Smooth muscle cell (in vitro differentiated cells): ENCODE results near the gene DNAH8. TPM values are rescaled to one million over a fixed set of nuclear protein-coding genes. Genes with fewer than 3 reads are reported as not detected.

Experiments
- DNase-seq: peaks from one replicate; lab custom pipeline; 2025; ENCODE audit not compliant: unreplicated experiment; lab: John Stamatoyannopoulos, UW
- H2AFZ ChIP-seq: fragments of 200-600 bp; sonication (generic); 2 replicates; pipeline ENCODE4 v1.6.0; 2016; ENCODE audit warnings: antibody characterized with exemption, low read depth, mild to moderate bottlenecking
- H3F3A ChIP-seq: fragments of 200-600 bp; sonication (generic); 2 replicates; pipeline ENCODE4 v1.6.0; 2017; ENCODE audit warnings: antibody characterized with exemption, low read depth
- H3K27ac ChIP-seq: fragments of 200-600 bp; sonication (generic); 2 replicates; pipeline ENCODE4 v1.5.1; 2016; ENCODE audit warnings: low read depth, mild to moderate bottlenecking
- H3K27me3 ChIP-seq: fragments of 200-600 bp; sonication (generic); 2 replicates; pipeline ENCODE4 v1.6.1; 2016; ENCODE audit warnings: low read depth, mild to moderate bottlenecking
- H3K36me3 ChIP-seq: fragments of 200-600 bp; sonication (generic); 2 replicates; pipeline ENCODE4 v1.5.1; 2016; ENCODE audit warnings: low read depth
- H3K4me1 ChIP-seq: fragments of 200-600 bp; sonication (generic); 2 replicates; pipeline ENCODE4 v1.5.1; 2016; ENCODE audit warnings: low read depth
- H3K4me2 ChIP-seq: fragments of 200-600 bp; sonication (generic); 2 replicates; pipeline ENCODE4 v1.6.0; 2016; ENCODE audit warnings: mild to moderate bottlenecking
- H3K4me3 ChIP-seq: fragments of 200-600 bp; sonication (generic); 2 replicates; pipeline ENCODE4 v1.5.1; 2016; ENCODE audit warnings: mild to moderate bottlenecking
- H3K79me2 ChIP-seq: fragments of 200-600 bp; sonication (generic); 2 replicates; pipeline ENCODE4 v1.6.0; 2016; ENCODE audit warnings: low read depth, mild to moderate bottlenecking
- H3K9ac ChIP-seq: fragments of 200-600 bp; sonication (generic); 2 replicates; pipeline ENCODE4 v1.6.0; 2016; ENCODE audit warnings: low read depth
- H3K9me3 ChIP-seq: fragments of 200-600 bp; sonication (generic); replicated peaks from 2 replicates; pipeline ENCODE4 v1.5.1; 2016; ENCODE audit warnings: low read depth
- H4K20me1 ChIP-seq: fragments of 200-600 bp; sonication (generic); 2 replicates; pipeline ENCODE4 v1.6.0; 2016; ENCODE audit warnings: low read depth
- WGBS: methylation state at CpG from one replicate; pipeline ENCODE4 v1.1.7; 2016; ENCODE audit warnings: low lambda C conversion rate; 5-methylcytosine and 5-hydroxymethylcytosine counted together
- polyA plus RNA-seq: library from polyadenylated mRNA; unstranded; fragments of >200 nt; fragmentation: Nextera tagmentation; extraction: Ambion mirVana; gene quantifications from 2 replicates; pipeline ENCODE4 v1.2.1, GENCODE V29; 2016
- total RNA-seq: library from RNA; depleted of rRNA; stranded (reverse); fragments of >200 nt; gene quantifications from 2 replicates; pipeline ENCODE4 v1.2.3, GENCODE V29; 2014
- TF ChIP-seq, protein P1 (sequence below): fragments of 200-600 bp; sonication (generic); IDR thresholded peaks from 2 replicates; pipeline ENCODE4 v1.5.1; 2017; ENCODE audit warnings: borderline replicate concordance, mild to moderate bottlenecking, antibody characterized with exemption; ENCODE audit not compliant: insufficient read depth, poor library complexity, severe bottlenecking

The DNAH8 gene
- total and polyA plus RNA-seq, 2 experiments from 2014 or later, result not detected

DNA sequence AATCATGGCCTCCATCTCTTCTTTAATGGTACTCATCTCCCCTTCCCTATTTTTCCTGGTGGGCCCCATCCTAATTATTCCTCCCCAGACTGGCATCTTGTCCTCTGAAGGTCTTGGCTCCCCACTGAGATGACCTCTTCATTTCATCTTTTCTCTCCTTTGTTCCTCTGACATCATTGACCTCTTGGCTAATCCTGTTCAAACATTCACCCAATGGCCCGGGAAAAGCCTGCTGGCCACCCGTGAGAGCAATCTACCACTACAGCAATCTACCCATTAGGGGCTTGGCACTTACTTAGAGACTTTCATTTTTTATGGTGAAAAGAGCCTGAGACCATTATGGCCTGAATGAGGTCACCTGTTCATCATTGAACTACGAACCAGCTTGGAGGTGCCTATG lies 130.8 kb downstream of the DNAH8 start:
- Histone ChIP-seq H3K4me3 (no peak overlapping the region), H4K20me1 (no peaks in the 10 kb centered on the region), H3F3A (no peaks in the 10 kb centered on the region), H3K36me3 (no peaks in the 10 kb centered on the region), H3K27me3 (no peaks in the 10 kb centered on the region), H3K9me3 (no peaks in the 10 kb centered on the region), H2AFZ (no peak overlapping the region), H3K9ac (no peak overlapping the region), H3K79me2 (no peaks in the 10 kb centered on the region), H3K27ac (no peak overlapping the region), H3K4me2 (no peak overlapping the region), H3K4me1 (peaks cover 5% of the 10 kb centered on the region)
- no peak for DNase-seq
- WGBS, result 89% methylated on average over 3 of the region's 3 CpGs
- TF ChIP-seq, protein P1, sequence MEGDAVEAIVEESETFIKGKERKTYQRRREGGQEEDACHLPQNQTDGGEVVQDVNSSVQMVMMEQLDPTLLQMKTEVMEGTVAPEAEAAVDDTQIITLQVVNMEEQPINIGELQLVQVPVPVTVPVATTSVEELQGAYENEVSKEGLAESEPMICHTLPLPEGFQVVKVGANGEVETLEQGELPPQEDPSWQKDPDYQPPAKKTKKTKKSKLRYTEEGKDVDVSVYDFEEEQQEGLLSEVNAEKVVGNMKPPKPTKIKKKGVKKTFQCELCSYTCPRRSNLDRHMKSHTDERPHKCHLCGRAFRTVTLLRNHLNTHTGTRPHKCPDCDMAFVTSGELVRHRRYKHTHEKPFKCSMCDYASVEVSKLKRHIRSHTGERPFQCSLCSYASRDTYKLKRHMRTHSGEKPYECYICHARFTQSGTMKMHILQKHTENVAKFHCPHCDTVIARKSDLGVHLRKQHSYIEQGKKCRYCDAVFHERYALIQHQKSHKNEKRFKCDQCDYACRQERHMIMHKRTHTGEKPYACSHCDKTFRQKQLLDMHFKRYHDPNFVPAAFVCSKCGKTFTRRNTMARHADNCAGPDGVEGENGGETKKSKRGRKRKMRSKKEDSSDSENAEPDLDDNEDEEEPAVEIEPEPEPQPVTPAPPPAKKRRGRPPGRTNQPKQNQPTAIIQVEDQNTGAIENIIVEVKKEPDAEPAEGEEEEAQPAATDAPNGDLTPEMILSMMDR, result no peak

- 85% methylated on average over 3 of the region's 3 CpGs for WGBS
- Histone ChIP-seq H3K36me3 (no peaks in the 10 kb centered on the region), H2AFZ (no peak overlapping the region), H3K9ac (no peak overlapping the region), H3K79me2 (no peaks in the 10 kb centered on the region), H3K27me3 (no peaks in the 10 kb centered on the region), H3K4me2 (no peak overlapping the region), H4K20me1 (no peaks in the 10 kb centered on the region), H3F3A (no peaks in the 10 kb centered on the region), H3K4me3 (no peak overlapping the region), H3K9me3 (no peaks in the 10 kb centered on the region), H3K4me1 (peaks cover 5% of the 10 kb centered on the region), H3K27ac (no peak overlapping the region)
- TF ChIP-seq, protein P1, result no peak
- no peak for DNase-seq
Measured at GRCh38 chr6:38846361-38846760, 131.2 kb downstream of the DNAH8 start.

GRCh38 chr6:38846844-38847243 lies 131.7 kb downstream of the DNAH8 start:
- Histone ChIP-seq H3K4me1 (peaks cover 5% of the 10 kb centered on the region), H3K36me3 (no peaks in the 10 kb centered on the region), H2AFZ (no peak overlapping the region), H3K27me3 (no peaks in the 10 kb centered on the region), H3K4me2 (no peak overlapping the region), H3K9me3 (no peaks in the 10 kb centered on the region), H3K79me2 (no peaks in the 10 kb centered on the region), H3K4me3 (no peak overlapping the region), H4K20me1 (no peaks in the 10 kb centered on the region), H3K9ac (no peak overlapping the region), H3K27ac (no peak overlapping the region), H3F3A (no peaks in the 10 kb centered on the region)
- 45% methylated on average over 1 of the region's 1 CpG for WGBS
- TF ChIP-seq, protein P1, result no peak
- DNase-seq, result no peak

DNA sequence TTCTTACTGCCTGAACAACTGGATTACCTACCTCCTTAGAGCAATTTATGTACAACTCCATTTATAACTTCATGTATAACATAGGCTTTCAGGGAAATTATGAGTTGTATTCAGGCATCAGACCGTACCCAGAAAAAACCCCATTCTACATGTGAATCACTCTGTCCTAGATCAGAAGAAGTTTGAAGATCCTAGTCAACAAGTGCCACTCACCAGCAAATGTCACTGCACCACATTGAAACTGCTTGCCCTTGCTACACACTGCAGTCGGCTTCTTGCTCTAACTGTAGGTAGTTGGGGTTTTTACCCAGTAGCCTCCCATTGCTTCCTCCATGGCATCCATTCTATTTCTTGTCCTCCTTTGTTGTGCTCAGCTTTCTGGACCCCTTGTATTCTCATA lies 132.4 kb downstream of the DNAH8 start:
- no peaks in the 10 kb centered on the region for H3K27me3 ChIP-seq
- no peak overlapping the region for H3K4me2 ChIP-seq
- H2AFZ ChIP-seq, result no peak overlapping the region
- H3K4me3 ChIP-seq, result no peak overlapping the region
- no peak overlapping the region for H3K9ac ChIP-seq
- H3K27ac ChIP-seq, result no peak overlapping the region
- no peaks in the 10 kb centered on the region for H3K9me3 ChIP-seq
- H4K20me1 ChIP-seq, result no peaks in the 10 kb centered on the region
- no peak for DNase-seq
- 96% methylated on average over 2 of the region's 2 CpGs for WGBS
- no peaks in the 10 kb centered on the region for H3K79me2 ChIP-seq
- no peaks in the 10 kb centered on the region for H3K36me3 ChIP-seq
- TF ChIP-seq, protein P1, result no peak
- peaks cover 5% of the 10 kb centered on the region for H3K4me1 ChIP-seq
- no peaks in the 10 kb centered on the region for H3F3A ChIP-seq
